GM19397 (cell line): ENCODE data around the gene DPP6.

ENCODE experiments used
- ATAC-seq: cut with Tn5 transposase; IDR thresholded peaks from one replicate; pipeline ENCODE4 v1.9.1; 2021; ENCODE audit warnings: mild to moderate bottlenecking, moderate library complexity; ENCODE audit not compliant: unreplicated experiment

DPP6 gene

DNA sequence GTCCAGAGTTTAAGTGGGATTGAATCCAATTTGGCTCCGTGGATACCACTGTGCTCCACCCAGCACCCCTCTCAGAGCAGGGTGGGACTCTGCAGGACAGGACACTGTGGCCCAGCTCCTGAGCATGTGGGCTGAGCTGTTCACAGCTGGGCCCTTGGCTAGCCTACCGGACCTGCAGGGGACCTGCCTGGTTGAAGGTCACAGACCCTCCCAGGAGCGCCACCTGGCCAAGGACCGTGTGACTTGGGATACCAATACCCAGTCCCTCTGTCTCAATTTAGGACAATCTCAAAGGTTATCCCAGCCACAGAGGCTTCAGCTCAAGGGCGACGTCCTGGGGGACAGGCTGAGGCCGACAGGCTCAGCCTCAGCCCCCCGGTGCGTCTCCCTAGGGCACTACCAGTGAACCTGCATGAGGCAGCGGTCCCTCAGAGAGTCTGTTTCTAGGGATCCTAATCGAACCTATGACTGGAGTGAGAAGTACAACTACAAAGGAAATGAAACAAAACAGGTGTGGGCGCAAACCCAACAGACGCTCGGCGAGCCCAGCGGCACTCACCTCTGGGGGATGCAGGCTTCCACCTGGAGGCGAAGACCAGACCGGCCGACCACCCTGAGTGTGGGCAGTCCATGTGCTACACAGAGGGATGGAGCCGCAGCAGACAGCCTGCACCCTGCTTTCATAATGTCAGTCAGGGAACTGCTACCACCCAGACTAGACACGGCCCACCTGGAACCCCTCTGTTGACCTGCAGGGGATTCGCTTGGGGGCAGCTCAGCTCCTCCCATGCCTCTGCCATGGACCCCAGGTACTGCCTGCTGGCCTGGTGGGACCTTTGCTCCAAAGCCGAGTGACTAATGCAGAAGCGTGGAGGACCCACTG is 847.0 kb downstream of the DPP6 start:
- ATAC-seq = no peak

DNA sequence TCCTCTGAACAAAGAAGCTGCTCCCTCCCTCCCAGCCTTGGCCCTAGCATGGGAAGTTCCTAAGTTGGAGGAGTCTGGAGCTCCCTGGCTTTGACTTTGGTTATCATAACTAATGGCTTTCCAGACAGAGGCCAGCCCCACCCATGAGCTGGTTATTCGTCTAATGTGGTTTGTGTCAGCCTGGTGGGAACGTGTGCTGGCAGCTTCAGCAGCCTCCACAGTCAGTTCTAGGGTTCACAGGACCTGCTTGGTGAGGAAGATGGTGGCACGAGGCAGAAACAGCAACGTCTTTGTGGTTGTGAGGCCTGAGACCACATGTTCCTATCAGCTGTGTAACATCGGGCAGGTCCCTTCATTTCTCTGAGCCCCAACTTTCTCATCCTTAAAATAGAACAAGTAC is 847.7 kb downstream of the DPP6 start:
- ATAC-seq = no peak

DNA sequence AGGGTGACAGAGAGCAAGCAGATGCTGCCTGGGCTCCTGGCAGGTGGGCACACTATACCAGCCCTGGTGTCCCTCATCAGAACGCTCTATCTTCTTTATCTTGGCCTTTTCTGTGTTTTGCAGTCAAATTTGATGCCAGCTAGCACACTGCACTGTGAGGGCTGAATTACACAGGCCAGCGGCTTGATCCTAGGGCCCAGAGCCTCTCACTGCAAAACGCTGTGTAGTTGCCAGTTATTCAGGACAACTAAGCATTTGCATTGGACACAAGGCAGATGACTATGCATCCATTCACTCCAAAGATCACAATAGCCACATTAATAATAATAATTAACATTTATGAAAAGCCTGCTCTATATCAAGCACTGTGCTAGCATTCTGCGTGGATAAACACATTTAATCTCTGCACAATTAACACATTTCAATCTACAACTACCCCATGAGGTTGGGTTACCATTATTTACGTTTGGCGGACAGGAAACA is 850.4 kb downstream of the DPP6 start:
- no peak for ATAC-seq

DNA sequence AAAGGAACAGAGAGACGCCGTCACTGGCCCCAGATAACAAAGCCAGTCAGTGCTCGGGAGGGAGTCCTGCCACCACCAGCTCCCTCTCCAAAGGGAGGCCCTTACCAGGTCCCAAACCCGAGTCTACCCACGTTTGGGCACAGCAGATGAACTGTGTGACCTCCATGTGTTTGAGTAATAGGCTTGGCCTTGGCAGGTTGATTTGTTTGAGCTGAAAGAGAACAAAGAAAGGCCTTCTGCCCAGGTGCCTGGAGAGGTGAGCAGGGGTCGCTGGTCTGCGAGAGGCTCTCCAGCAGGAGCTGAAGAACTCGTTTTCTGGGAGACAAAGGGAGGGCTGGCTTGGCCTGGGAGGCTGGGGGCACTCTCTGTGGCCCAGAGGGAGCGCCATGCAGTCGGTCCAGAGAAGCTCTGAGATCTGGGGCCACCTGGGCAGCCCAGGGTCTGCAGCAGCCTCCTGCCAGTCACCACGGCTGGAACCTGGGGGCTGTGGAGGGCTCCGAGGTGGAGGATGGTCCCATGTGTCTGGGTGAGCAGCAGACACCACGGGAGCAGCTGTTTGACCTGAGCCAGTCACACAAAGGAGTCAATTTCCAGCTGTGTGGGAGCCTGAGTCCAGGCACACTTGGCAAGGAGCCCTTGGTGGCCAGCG is 851.0 kb downstream of the DPP6 start:
- no peak for ATAC-seq

DNA sequence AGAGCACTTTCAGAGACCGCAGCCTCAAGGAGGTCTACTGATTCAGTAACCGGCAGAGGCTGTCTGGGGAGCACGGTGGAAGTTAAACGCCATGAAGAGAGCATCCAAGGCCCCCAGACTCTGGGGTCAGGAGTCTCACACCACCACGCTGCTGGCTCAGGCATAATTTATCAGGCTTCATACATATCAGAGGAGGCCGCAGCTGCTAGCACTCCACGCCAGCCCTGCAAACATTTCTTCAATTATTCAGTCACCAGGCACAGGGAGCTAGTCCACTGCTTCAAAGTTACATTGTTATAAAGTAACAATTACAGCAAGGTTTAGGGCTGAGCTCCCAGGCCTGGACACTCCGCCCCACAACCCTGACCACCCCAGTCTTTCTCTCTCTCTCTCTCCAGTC is 852.9 kb downstream of the DPP6 start:
- ATAC-seq = no peak

DNA sequence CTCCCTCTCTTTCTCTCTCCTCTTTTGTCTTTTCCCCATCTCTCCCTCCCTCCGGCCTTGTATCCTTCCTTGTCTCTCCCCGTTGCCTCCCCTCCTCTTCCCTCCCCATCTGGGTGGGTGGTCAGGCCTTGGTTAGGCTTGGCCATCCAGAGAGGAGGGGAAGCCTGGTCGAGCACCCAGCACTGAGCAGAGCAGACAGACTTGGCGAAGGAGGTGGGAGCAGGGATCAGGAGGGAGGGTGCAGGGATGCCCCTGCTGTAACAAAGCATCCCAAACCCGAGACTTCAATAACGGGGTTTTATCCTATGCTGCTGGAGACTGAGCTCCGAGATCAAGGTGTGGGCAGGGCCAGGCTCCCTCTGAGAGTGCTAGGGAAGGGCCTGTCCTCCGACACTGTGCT is 853.4 kb downstream of the DPP6 start:
- no peak for ATAC-seq

DNA sequence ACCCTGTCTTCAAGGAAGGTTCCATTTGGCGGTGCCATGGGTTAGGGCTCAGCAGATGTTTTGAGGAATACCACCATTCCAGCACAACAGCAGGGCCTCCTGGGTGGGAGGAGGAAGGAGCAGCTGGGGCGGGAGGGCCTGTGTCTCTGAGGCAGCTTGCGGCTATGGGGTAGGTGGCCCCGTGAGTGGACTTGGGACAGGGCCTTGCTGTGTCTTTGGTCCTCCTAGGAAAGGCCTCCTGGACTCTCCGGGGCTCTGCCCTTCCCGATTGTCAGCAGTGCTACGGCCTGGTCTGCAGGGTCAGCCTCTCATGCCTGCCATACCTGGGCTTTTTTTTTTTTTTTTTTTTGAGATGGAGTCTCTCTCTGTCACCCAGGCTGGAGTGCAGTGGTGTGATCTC is 854.0 kb downstream of the DPP6 start:
- no peak for ATAC-seq

DNA sequence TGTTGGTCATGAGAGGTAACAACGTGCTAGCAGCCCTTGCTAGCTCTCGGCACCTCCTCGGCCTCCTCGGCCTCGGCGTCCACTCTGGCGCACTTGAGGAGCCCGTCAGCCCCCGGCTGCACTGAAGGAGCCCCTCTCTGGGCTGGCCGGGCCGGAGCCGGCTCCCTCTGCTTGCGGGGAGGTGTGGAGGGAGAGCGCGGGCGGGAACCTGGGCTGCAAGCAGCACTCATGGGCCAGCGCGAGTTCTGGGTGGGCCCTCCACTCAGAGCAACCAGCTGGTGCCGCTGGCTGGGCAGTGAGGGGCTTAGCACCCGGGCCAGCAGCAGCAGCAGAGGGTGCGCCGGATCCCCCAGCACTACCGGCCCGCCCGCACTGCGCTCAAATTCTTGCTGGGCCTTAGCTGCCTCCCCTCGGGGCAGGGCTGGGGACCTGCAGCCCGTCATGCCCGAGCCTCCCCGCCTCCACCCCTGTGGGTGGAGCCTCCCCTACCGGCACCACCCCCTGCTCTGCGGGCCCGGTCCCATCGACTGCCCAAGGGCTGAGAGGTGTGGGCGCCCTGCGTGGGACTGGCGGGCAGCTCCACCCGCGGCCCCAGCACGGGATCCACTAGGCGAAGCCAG is 854.6 kb downstream of the DPP6 start:
- ATAC-seq = no peak

DNA sequence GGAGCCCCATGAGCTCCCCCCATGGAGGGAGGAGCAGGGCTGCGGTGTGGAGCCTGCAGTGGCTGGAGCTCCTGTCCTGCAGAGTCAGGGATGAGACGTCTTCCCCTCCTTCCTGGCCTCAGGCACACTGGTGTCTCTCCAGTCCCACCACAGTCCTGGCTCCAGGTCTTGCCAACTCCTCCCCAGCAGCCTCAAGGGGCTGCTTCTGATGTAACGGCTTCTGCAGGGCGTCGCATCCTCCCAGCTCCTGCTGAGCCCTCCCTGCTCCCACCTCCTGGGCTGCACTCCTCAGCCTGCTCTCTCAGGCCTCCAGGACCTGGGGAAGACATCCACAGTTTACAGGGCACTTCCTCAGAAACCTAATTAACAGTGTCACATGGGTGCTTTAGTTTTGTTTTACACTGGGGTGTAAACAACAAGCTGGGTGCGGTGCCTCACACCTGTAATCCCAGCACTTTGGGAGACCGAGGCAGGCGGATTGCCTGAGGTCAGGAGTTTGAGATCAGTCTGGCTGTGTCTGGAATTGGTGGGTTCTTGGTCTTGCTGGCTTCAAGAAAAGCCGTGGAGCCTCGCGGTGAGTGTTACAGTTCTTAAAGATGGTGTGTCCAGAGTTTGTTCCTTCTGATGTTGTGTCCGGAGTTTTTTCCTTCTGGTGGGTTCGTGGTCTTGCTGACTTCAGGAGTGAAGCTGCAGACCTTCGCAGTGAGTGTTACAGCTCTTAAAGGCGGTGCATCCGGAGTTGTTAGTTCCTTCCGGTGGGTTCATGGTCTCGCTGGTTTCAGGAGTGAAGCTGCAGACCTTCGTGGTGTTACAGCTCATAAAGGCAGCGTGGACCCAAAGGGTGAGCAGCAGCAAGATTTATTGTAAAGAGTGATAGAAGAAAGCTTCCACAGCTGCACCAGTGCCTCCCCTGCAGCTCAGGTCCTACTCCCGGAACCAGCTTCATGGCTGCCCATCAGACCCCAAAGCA is 855.7 kb downstream of the DPP6 start:
- ATAC-seq = no peak

DNA sequence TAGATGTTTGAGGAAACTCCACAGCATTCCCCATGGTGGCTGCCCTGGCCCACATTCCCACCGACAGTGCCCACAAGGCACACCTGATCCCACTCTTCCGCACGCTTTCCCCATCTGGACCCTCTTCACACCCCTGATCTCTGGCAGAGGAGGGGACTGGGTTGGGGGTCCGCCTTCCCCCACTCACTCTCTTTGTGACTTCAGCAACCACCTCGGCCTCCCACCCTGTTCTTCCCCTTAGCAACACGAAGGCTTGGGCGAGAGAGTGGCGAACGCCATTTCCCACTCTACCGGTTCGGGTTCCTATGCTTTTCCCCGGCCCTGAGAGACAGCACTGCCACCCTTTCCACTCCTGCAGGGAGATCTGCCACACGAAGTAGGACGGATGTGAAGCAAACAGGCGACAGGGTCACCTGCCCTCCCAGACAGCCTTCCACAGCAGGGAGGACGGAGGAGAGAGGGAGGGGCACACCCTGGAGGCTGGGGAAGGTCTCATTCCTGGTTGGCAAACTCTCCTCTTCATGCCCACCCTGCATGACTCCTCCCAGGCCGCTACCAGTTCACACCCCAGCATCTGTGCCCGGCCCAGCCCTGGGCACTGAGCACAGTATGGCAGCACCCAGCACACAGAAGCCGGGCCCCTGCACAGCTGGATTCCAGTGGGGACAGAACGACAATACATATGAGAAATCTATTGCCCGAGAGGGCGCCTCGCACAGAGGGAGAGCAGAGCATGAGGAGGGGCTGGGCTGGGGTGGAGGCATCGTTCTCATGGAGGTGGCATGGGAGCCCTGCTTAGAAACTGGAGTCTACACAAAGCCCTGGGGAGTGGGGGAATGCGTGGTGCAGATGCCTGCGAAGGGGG is 857.3 kb downstream of the DPP6 start:
- ATAC-seq = no peak

DNA sequence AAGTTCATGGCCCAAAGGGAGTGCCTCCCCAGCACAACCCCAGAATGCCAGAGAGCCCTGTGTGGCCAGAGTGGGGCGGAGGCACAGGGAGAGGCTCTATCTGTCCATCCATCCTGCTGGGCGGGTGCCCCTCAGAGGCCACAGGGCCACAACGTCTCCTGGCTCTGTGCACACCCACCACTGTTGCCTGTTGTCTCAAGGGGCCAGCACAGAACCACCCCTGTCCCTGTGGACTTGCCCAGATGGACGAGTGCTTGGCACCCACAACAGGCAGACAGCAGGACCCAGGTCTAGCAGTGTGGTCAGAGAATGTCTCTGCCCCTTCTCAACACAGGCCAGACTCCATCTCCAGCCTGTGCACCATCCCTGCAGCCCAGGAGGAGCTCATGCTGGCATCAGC is 857.9 kb downstream of the DPP6 start:
- ATAC-seq = no peak

DNA sequence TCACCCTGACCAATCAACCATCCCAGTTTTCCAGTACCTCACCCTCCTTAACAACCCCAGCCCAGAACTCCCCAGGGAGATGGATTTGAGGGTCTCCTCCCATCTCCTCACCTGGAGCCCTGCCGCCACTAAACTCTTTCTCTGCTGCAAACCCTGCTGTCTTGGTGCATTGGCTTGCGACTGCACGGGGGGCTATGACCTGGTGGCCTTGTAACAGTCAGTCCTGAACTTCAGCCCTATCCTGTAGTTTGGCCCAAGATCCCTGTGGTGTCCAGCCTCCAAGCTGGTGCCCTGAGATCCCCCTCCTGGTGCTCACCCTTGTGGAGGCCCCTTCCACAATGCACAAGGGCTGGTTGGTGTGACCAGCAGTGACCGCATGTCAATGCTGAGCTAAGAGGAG is 858.8 kb downstream of the DPP6 start:
- ATAC-seq = no peak

DNA sequence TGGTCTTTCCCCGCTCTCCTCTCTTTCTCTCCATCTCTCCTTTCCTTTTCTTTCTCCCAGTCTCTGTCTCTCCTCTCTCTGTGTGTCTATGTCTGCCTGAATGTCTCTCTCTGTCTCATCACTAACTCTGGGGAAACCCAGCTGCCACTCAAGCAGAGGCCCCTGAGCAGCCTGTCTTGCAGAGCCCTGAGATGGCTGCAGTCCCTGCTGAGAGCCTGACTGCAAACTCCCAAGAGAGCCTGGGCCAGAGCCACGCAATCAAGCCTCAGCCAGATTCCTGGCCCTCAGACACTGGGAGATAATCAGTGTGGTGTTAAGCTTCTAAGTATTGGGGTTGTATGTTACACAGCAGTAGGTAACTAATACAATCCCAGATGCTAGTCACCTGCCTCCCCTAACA is 859.2 kb downstream of the DPP6 start:
- ATAC-seq = no peak

DNA sequence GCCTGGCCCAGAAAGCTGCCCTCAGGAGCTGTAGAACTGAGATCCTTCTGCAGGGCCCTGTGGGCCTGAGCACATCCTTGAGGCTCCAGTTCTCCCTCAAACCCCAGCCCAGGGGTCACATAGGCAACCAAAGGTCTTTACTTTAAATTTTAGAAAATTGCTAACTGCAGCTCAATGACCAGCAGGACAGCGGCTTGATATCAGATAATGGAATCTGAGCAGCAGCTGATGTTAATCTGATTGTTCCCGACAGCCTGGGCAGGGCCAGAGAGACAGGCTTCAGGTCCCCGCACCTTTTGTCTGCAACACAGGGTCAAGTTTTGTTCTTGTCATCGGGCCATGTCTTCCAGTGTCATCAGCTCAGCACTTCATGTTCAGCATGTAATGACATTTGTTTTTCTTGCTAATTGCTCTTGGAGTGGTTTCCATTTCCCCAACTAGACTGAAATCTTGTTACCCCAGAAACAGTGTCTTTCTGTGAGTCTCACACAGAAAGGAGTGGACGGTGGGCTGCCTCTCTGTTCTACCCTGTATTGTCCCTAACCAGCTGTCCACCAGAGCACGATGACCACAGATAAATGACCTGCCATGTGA is 859.8 kb downstream of the DPP6 start:
- no peak for ATAC-seq

DNA sequence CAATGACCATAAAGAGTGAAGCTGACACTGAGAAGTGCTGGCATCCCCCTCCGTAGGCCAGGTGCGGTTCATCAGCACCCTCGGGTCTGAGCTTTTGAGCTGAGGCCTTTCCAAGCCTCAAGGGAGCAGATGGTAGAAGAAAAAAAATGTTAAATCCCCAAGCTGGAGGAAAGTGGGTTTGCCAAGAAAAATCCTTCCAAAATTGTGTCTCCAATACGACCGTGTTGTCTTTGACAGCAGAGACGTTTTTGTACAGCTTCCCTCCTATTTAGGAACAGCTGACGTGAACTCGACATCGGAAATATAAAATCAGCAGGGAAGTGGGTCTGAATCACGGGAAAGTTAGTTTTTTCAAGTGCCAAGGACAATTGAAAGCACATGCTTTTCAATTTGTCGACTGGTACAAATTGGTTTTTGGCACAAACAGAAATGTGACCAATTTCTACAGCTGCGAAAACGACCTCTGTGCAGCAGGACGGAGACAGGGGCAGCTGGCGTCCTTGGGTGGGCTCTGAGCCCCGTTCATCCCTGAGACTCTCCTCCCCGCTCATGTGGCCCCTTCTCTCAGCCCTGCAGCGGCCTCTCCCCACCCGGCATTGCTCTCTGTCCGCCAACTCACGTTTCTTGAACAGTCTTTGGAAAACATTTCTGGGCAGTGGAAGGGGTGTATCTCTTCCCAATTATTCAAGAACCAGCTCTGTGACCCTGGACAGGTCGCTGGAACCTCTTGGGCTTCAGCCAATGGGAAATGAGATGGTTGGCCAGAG is 860.9 kb downstream of the DPP6 start:
- no peak for ATAC-seq

DNA sequence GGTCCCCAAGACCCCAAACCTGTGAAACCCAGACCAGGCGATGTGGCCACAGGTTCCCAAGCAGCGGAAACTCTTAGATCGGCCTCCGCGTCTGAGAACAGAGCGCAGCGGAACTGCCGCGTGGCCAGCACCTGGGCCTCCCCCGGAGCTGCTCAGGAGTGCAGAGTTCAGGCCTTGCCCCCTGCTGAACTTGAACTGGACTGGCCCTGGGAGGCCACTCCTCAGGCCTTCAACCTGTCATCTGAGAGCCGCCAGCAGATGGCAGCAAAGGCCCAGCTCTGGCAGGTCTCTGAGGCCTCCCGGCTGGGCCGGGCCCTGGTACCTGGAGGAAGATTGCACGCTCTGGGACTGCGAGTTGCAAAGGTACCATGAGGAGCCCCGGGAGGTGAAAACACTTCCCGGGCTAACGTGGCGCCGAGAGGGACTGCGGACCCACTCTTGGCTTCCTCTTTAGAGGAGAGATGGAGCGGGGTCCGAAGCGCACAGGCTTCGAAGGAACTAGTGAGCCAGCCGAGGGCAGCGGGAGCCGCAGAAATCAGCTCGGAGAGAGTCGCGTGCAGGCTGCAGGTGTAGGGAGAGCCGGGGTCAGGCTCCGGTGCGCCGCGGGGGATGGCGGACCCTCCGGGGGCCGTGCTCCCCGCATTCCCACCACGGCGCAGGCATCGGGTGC is 861.6 kb downstream of the DPP6 start:
- ATAC-seq = peak; percentile 98

DNA sequence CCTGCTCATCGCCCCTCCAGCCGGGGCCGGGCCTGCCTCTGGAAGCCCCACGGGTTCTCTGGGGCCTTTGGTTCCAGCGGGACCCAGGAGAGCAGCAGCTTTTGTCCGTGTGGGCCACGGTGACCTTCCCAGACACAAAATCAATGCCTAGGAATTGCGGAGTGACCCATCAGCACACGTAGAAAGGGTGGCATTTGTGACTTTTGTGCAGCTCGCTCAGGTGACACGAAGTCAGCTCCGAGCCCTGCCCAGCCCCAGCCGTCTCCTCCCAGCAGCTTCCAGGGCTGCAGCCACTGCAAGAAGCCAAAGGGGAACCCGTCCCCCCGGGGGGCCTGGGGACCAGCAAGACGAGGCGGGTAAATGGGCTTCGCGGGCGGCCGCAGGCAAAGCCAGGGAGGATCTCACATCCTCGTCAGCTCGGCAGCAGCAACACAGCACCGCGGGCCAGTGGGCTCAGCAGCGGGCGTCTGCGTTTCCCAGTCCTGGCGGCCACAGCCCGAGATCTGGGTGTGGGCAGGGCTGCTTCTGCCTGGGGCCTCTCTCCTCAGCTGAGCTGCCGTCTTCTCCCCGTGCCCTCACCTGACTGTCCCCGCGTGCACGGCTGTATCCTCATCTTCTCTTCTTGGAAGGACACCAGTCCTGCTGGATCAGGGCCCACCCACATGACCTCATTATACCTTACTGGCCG is 862.3 kb downstream of the DPP6 start:
- ATAC-seq = no peak

DNA sequence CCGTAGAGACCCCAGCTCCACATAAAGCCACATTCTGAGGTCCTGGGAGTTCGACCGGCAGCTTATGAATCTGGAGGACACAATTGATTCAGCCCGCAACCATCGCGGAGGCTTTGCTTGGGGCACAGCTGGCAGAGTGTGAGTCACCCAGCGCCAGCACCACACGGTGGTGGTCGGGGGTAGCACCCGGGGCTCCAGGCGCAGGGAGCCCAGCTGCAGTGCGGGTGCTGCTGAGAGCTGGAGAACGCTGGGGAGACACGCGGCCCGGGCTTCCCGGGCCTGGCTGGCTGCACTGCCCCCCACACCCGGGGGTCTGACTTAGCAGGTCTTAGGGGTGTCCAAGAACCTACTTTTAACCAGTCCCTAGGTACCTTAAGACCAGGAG is 862.8 kb downstream of the DPP6 start:
- no peak for ATAC-seq
